IPS-18c (cell line): ENCODE data around the gene DUOXA1.

Experiments
- H3K4me3 ChIP-seq: 2 replicates; pipeline ENCODE4 v1.7.0; 2013; ENCODE audit warnings: low read depth, mild to moderate bottlenecking, low read length, moderate library complexity; ENCODE audit not compliant: insufficient read depth
- H3K9me3 ChIP-seq: one replicate; pipeline ENCODE4 v1.6.1; 2013; ENCODE audit warnings: mild to moderate bottlenecking, low read length, moderate library complexity; ENCODE audit not compliant: control insufficient read depth, insufficient read depth

Gene DUOXA1

DNA sequence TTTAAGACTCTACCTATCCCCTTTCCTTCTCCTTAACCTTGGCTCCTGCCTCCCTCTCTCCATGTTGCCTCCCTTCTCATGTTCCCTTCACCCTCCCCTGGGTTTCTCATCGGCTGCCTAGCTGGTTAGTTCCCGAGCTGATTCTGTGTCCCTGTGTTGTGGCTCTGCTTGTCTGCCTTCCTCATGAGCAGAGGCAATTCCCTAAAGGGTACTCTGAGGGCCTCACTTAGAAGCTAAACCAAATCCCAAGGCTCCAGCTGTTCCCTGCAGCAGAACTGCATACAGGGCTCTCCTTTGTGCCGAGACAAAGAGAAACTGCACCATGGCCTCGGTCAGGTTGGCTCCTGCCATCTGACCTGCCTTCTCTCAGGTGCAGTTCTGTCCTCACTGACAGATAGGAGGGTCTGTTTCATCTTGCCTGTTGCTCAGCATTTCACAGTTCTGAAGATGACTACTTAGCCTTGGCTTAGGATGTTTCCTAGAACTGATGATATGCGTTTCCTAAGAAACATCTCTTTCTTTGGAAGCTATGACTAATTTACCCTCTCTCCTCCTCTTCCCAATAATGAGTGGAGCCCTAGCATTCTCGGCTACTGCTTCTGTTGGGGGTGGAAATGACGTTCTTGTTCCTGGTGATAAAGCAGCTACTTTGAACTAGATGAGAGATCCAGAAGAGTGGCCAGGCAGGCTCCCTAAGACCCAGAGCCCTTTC, 27.2 kb upstream of the DUOXA1 start:
- H3K9me3 ChIP-seq, result no peaks in the 10 kb centered on the region
- H3K4me3 ChIP-seq, result no peak overlapping the region

DNA sequence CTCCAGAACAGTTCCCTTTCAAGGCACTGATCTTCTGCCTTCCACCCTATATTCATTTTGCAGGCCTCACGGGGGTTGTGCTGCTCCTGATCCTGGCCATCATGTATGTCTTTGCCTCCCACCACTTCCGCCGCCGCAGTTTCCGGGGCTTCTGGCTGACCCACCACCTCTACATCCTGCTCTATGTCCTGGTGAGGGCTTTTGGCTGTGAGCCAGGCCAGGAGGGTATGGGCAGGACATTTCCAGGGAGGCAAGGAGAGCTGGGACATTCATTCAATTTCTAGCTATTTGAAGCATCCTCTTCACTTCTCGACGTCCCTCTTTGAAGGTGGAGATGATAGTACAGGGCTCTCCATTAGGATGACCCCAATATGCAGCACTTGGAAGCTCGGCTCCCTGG, 26.1 kb upstream of the DUOXA1 start:
- Histone ChIP-seq H3K4me3 (no peak overlapping the region), H3K9me3 (no peaks in the 10 kb centered on the region)

DNA sequence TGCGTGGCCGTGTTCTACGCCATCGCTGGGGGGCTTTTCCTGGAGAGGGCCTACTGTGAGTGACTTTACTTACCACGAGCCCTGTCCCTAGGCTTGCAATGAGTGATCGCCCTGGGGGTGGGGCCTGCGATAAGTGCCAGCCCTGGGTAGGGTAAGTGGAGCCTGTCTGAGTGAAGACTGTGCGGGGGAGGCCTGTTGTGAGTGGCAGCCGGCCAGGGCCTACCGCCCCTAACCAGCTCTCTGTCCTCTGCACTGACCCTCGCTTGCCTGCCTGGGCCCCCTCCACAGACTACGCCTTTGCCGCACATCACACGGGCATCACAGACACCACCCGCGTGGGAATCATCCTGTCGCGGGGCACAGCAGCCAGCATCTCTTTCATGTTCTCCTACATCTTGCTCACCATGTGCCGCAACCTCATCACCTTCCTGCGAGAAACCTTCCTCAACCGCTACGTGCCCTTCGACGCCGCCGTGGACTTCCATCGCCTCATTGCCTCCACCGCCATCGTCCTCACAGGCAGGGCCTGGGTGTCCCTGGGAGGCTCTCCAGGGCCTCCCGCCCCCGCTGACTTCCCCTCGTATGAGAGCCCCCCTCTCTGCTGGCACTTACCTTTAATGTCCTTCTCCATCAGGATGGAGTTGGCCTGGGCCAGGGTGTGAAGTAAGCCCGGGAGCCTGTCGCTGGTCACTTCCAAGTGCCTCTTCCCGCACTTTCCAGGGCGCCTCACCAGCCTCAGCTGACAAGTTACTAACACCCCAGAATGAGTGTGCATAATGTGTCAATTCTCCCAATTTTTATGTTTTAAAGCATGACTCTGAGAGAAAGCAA, 22.5 kb upstream of the DUOXA1 start:
- Histone ChIP-seq H3K9me3 (no peaks in the 10 kb centered on the region), H3K4me3 (no peak overlapping the region)

DNA sequence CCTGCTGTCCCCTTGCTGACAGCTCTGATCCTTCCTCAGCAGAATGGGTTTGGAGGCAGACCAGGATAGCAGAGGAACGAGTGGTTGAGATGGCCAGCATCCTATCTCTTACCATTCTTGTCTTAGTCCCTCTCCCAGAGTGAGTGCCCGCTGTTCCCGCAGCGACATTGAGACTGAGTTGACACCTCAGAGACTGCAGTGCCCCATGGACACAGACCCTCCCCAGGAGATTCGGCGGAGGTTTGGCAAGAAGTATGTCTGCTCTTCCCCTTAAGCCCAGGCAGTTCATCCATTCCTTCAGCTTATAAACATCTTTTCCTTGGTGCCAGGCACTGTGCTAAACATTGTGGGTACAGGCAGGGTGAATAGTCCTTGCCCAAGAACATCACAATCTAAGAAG, 21.3 kb upstream of the DUOXA1 start:
- H3K9me3 ChIP-seq, result no peaks in the 10 kb centered on the region
- H3K4me3 ChIP-seq, result no peak overlapping the region

DNA sequence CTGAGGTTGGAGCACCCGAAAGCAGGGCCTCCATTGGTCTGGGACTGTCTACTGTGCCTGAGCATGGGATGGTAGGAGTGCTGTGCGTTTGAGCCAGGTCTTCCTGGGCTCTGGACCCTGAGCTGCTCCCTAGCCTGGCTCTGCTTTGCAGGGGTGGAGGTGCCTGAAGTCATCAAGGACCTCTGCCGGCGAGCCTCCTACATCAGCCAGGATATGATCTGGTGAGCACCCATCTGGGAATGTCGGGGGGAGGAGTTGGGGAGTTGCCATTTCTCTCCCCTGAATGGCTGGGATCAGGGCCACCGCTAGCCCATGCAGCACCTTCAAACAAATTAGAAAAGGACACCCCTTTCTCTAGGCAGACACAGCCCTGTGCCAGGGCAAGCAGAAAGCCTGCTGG, 20.8 kb upstream of the DUOXA1 start:
- Histone ChIP-seq H3K4me3 (no peak overlapping the region), H3K9me3 (no peaks in the 10 kb centered on the region)

DNA sequence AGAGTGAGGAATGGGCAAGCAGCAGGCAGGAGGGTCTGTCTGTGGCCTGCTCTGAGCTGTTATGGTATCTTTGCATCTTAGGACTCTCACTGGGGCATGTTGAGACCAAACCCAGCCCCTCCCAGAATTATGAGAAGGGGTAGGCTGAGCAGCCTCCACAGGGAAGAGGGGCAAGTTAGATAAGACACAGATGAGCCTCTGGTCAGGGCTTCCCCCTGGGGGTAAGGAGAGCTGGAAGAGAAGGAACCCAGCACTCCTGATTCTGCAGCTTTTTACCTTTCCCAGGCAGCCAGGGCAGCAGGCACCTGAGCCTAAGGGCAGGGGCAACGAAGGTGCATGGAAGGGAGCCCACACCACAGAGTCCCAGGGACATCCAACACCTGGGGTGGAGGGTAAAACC, 19.4 kb upstream of the DUOXA1 start:
- H3K4me3 ChIP-seq, result no peak overlapping the region

DNA sequence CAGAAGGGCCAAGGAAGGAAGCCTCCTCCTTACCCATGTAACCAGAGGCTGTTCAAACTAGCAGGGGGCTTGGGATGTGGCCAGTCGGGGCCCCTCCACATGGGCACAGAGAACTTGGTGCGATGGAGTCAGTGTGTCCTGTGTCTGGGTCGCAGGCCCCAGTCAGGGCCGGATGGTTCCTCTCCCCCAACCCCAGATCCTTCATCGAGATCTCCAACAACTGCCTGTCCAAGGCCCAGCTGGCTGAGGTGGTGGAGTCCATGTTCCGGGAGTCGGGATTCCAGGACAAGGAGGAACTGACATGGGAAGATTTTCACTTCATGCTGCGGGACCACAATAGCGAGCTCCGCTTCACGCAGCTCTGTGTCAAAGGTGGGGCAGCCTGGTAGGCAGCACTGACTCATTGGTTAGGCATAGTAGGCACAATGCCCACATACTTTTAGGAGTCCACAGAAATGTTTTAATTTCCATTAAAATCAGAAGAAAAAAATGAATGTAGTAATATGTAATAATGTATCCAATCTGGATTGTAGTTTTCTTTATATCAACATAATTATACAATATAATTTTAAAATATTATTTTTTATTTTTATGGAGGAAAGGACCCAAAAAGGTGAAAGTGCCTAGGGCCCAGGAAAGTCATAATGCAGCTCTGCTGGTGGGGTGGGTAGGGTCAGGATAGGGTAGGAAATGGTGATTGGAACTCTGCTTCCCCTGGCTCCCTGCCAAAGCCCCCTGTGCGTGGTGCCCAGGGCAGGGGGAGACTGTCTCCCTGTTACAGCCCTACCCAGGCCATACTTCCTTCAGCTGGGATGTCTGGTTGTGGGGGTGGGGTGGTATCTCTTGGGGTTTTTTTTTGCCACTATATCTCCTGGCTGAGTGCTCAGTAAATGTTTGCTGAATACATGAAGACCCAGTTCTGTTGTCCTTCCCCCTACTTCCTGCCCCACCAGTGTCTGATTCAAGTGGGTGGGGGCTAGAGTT, 18.7 kb upstream of the DUOXA1 start:
- H3K4me3 ChIP-seq, result no peak overlapping the region
- H3K9me3 ChIP-seq, result no peaks in the 10 kb centered on the region

More for the DNA sequence above, 19.4 kb upstream of the DUOXA1 start:
- no peaks in the 10 kb centered on the region for H3K9me3 ChIP-seq

DNA sequence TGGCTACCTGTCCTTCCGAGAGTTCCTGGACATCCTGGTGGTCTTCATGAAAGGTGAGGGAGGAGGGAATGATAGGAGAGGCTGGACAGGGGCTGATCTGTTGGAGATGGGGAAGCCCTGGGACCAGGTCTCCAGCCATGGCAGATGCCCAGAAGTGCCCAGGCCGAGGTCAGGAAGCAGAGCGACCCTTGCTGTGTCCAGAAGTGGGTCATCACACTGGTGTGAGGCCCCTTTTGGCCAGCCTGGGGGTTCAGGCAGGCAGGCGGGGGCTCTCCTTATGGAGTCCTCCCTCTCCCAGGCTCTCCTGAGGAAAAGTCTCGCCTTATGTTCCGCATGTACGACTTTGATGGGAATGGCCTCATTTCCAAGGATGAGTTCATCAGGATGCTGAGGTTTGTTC, 17.9 kb upstream of the DUOXA1 start:
- H3K4me3 ChIP-seq, result no peak overlapping the region
- H3K9me3 ChIP-seq, result no peaks in the 10 kb centered on the region

DNA sequence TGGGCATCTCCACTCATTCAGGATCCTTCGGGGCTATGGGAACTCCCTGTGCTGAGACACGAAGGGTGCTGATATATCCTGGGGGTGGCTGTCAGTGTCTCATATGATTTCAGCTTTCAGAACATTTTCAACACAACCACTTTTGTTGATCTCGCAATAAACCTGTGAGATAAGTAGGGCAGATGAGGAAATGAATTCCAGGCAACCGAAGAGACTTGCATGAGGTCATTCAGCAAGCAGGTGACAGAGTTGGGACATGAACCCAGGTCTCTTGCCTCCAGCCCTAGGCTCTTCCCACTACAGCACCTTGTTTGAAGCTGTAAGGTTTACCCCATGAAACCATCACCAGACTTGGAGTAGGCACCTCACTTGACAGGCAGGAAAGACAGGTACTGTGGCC, 16.7 kb upstream of the DUOXA1 start:
- Histone ChIP-seq H3K9me3 (no peaks in the 10 kb centered on the region), H3K4me3 (no peak overlapping the region)

DNA sequence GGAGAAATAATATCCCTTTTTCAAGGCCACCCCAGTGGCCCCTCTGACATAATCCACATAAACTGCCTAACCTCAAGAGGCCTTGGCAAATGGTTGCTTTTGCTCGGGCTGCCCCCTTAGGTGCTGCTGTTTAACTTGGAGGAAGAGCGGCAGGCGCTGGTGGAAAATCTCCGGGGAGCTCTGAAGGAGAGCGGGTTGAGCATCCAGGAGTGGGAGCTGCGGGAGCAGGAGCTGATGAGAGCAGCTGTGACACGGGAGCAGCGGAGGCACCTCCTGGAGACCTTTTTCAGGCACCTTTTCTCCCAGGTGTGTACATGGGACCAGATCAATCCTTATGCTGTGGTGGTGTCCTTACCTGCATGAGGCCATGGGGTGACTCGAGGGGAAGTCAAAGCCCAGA, 15.1 kb upstream of the DUOXA1 start:
- Histone ChIP-seq H3K9me3 (no peaks in the 10 kb centered on the region), H3K4me3 (no peak overlapping the region)

DNA sequence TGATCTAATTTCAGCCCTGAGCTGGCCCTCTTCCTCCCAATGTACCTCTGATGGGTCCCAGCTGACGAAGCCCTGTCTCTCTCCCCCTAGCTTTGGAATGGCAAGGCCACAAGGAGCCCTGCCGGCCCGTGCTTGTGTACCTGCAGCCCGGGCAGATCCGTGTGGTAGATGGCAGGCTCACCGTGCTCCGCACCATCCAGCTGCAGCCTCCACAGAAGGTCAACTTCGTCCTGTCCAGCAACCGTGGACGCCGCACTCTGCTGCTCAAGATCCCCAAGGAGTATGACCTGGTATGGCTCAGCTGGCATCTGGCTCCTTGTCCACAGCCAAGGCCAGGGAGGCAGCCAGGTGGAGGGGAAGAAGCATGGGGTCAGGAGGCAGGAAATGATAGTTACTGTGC, 14.3 kb upstream of the DUOXA1 start:
- no peak overlapping the region for H3K4me3 ChIP-seq
- H3K9me3 ChIP-seq, result no peaks in the 10 kb centered on the region

DNA sequence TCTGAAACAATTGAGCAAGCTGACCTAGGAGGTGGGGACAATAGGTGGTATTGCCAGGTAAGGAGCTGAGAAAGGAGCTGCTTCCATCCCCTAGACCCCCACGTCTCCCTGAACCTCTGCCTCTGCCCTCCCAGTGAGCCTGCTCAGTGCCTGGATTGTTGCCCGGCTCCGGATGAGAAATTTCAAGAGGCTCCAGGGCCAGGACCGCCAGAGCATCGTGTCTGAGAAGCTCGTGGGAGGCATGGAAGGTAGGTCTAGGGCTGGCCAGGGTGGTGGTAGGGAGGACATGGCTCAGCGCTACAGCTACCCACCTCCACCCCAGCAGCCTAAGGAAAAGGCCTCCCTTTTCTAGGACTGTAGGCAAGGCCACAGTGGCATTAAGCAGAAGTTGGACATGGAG, 13.4 kb upstream of the DUOXA1 start:
- Histone ChIP-seq H3K9me3 (no peaks in the 10 kb centered on the region), H3K4me3 (no peak overlapping the region)

DNA sequence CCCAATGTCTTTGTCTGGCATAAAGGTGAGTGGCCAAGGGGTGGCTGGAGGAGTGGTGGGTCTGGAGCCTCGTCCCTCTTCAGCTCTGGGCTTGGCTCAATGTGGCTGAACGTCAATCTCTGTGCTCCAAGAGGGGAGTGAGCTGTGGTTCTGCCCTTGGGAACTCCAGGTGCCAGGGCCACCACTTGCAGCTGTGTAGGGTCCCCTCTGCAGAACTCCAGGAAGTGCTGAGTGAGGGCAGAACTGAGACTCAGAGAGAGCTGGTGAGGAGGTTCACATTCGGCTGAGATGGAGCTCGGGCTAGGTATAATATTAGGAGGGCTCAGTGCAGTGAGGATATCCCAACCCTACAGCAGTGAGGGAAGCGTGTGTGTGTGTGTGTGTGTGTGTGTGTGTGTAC, 11.7 kb upstream of the DUOXA1 start:
- Histone ChIP-seq H3K4me3 (no peak overlapping the region), H3K9me3 (no peaks in the 10 kb centered on the region)

DNA sequence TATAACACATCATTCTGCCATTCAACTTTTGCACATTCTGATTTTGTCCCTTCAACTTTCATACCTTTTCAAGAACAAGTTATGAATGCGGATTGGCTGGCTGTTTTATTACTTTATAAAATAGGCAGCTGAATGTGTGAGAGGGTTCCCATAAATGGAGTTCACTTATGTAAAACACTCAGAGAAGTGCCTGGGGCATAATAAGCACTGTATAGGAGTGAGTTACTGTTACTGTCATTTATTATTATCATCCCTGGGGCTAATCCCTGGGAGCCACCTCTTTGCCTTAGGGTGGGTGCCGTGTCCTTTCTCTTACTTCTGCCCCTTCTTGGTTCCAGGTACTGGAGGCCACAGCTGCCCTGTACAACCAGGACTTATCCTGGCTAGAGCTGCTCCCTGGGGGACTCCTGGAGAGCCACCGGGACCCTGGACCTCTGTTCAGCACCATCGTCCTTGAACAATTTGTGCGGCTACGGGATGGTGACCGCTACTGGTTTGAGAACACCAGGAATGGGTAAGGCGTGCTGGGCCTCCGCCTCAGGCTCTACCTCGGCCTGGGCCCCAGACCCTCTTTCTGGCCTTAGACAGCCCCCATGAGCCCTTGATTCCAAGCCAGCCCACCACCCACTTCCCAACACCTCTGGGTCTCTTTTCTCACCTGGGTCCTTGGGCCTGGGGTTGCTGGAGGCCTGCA, 11.0 kb upstream of the DUOXA1 start:
- Histone ChIP-seq H3K9me3 (no peaks in the 10 kb centered on the region), H3K4me3 (no peak overlapping the region)

DNA sequence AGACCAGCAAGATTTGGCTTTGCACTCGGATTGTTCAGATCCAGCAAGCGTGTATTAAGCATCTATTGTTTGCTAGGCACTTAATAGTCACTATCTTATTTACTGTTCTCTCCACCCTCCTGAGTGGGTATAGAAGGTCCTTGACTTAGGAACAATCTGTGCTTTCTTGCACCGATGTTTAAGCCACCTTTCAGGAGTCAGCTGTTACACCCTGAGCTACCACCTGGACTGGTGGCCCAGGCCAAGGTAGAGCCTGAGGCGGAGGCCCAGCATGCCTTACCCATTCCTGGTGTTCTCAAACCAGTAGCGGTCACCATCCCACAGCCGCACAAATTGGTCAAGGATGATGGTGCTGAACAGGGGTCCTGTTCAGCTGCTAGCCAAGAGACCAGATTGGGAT, 10.1 kb upstream of the DUOXA1 start:
- no peaks in the 10 kb centered on the region for H3K9me3 ChIP-seq
- H3K4me3 ChIP-seq, result no peak overlapping the region

DNA sequence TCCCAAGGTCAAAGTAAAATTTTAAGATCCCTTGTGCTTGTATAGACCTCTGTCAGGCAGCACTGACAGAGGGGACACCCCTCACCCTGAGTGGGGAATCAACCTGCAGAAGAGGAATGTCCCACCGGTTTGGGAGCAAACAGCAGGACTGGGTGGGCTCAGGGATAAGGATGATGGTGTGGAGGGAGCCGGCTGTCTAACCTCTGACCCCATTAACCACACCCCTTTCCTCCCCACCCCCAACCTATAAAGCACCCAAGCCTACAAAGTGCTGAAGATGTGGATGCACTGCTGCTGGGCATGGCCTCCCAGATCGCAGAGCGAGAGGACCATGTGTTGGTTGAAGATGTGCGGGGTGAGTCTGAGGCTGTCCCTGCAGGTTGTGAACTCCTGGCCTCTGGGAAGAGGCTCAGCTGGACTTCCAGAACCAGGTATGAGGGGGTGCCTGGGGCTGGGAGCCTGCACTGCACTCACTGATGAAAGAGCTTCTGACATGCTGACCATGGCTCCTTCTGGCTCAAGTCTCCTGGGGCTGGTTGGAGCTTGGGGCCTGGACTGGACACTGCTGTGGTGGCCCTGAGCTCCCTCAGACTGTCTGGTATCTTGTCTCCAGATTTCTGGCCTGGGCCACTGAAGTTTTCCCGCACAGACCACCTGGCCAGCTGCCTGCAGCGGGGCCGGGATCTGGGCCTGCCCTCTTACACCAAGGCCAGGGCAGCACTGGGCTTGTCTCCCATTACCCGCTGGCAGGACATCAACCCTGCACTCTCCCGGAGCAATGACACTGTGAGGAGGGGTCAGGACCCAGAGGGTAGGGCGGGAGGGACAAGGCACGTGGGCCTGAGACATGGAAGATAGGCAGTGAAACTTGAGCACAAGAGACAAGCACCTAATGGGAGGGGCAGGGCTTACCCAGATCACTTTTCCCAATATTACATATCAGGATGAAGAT, 9.4 kb upstream of the DUOXA1 start:
- H3K4me3 ChIP-seq, result no peak overlapping the region
- H3K9me3 ChIP-seq, result no peaks in the 10 kb centered on the region
